SK-N-SH (cell line): Measurements from ENCODE around the gene USP34.

Source experiments
- CTCF ChIP-seq: fragments of 200-600 bp; sonication (generic); IDR thresholded peaks from 2 replicates; pipeline ENCODE4 v1.6.1; 2017; ENCODE audit warnings: antibody characterized with exemption, mild to moderate bottlenecking, moderate library complexity
- ELF1 ChIP-seq: IDR thresholded peaks from 2 replicates; pipeline ENCODE4 v1.4.0; 2012
- MAX ChIP-seq: IDR thresholded peaks from 2 replicates; pipeline ENCODE4 v1.4.0; 2012; ENCODE audit warnings: low read depth
- NFIC ChIP-seq: IDR thresholded peaks from 2 replicates; pipeline ENCODE4 v1.4.0; 2012; ENCODE audit warnings: borderline replicate concordance
- NRF1 ChIP-seq: IDR thresholded peaks from 2 replicates; pipeline ENCODE4 v1.6.1; 2012; ENCODE audit warnings: low read depth, mild to moderate bottlenecking, low read length
- POLR2AphosphoS5 ChIP-seq: IDR thresholded peaks from 2 replicates; pipeline ENCODE4 v1.6.1; 2012; ENCODE audit warnings: low read depth, low read length
- RCOR1 ChIP-seq: fragments of 150-350 bp; IDR thresholded peaks from 2 replicates; pipeline ENCODE4 v1.6.1; 2017; ENCODE audit warnings: antibody characterized with exemption, low read length
- SIN3A ChIP-seq: IDR thresholded peaks from 2 replicates; pipeline ENCODE4 v1.6.1; 2012; ENCODE audit warnings: low read depth, mild to moderate bottlenecking, low read length, moderate library complexity, borderline replicate concordance
- SMC3 ChIP-seq: IDR thresholded peaks from 2 replicates; pipeline ENCODE4 v1.6.1; 2012; ENCODE audit warnings: low read depth, low read length, improper control_type of control experiment
- TAF1 ChIP-seq: IDR thresholded peaks from 2 replicates; pipeline ENCODE4 v1.6.1; 2012; ENCODE audit warnings: low read depth, mild to moderate bottlenecking, low read length, moderate library complexity, borderline replicate concordance
- USF1 ChIP-seq: IDR thresholded peaks from 2 replicates; pipeline ENCODE4 v1.4.0; 2012; ENCODE audit warnings: low read depth, borderline replicate concordance
- ZBTB33 ChIP-seq: IDR thresholded peaks from 2 replicates; pipeline ENCODE4 v1.4.0; 2012; ENCODE audit warnings: low read depth, borderline replicate concordance

- no peak for TF ChIP-seq USF1
- no peak for TF ChIP-seq TAF1
- no peak for TF ChIP-seq SMC3
- no peak for TF ChIP-seq CTCF
- no peak for TF ChIP-seq POLR2AphosphoS5
- TF ChIP-seq ZBTB33 = no peak
- no peak for TF ChIP-seq RCOR1
- TF ChIP-seq NFIC = no peak
- TF ChIP-seq ELF1 = no peak
- no peak for TF ChIP-seq MAX
- no peak for TF ChIP-seq NRF1
- TF ChIP-seq SIN3A = no peak
Measured at GRCh38 chr2:61218076-61218816, 252.6 kb downstream of the USP34 start.
